ENCODE measurements around the gene ITPR1.

DNA sequence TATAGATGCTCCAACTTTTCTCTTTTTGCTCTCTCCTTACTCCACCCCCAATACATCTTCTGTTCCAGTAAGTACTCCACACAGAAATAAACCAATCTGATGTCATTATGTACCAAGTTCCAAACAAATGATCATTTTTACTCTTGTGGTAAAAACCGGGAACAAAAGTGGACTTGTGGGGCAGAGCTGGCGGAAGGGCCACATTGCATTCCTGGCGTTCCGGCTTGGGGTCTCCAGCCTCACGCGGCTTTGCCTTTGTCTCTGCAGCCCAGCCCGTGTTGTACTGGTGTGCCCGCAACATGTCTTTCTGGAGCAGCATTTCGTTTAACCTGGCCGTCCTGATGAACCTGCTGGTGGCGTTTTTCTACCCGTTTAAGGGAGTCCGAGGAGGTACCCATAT lies 301.6 kb downstream of the ITPR1 start:
- TF ChIP-seq, protein P1, sequence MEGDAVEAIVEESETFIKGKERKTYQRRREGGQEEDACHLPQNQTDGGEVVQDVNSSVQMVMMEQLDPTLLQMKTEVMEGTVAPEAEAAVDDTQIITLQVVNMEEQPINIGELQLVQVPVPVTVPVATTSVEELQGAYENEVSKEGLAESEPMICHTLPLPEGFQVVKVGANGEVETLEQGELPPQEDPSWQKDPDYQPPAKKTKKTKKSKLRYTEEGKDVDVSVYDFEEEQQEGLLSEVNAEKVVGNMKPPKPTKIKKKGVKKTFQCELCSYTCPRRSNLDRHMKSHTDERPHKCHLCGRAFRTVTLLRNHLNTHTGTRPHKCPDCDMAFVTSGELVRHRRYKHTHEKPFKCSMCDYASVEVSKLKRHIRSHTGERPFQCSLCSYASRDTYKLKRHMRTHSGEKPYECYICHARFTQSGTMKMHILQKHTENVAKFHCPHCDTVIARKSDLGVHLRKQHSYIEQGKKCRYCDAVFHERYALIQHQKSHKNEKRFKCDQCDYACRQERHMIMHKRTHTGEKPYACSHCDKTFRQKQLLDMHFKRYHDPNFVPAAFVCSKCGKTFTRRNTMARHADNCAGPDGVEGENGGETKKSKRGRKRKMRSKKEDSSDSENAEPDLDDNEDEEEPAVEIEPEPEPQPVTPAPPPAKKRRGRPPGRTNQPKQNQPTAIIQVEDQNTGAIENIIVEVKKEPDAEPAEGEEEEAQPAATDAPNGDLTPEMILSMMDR (IDR thresholded peaks at IDR 0.05) = no peak
- TF ChIP-seq EP300 (IDR thresholded peaks at IDR 0.05) (no peak), POLR2AphosphoS5 (IDR thresholded peaks at IDR 0.05) (no peak), POLR2A (IDR thresholded peaks at IDR 0.05) (no peak)
